NK-92 (cell line): Measurements from ENCODE around the gene FARS2.

Experiments used
- DNase-seq: peaks from one replicate; lab custom pipeline; 2025; ENCODE audit not compliant: unreplicated experiment; lab: John Stamatoyannopoulos, UW

The FARS2 gene

GRCh38 chr6:5459346-5459745 lies 198.0 kb downstream of the FARS2 start:
- no peak for DNase-seq

GRCh38 chr6:5461365-5461764 lies 200.1 kb downstream of the FARS2 start:
- DNase-seq = no peak

- DNase-seq = no peak
Observed at GRCh38 chr6:5462856-5463255, 201.5 kb downstream of the FARS2 start.

- DNase-seq = no peak
Observed at GRCh38 chr6:5463690-5464089, 202.4 kb downstream of the FARS2 start.

- no peak for DNase-seq
Observed at GRCh38 chr6:5464099-5464885, 203.0 kb downstream of the FARS2 start.

GRCh38 chr6:5466281-5467136 lies 205.2 kb downstream of the FARS2 start:
- DNase-seq = no peak

GRCh38 chr6:5468586-5468985 lies 207.3 kb downstream of the FARS2 start:
- no peak for DNase-seq

- DNase-seq = no peak
Observed at GRCh38 chr6:5469101-5469846, 208.0 kb downstream of the FARS2 start.

- DNase-seq = no peak
Observed at GRCh38 chr6:5471044-5471443, 209.7 kb downstream of the FARS2 start.

GRCh38 chr6:5471637-5472398 lies 210.5 kb downstream of the FARS2 start:
- DNase-seq = no peak

- no peak for DNase-seq
Observed at GRCh38 chr6:5472571-5472970, 211.3 kb downstream of the FARS2 start.

GRCh38 chr6:5475779-5476178 lies 214.5 kb downstream of the FARS2 start:
- DNase-seq = no peak

- no peak for DNase-seq
Observed at GRCh38 chr6:5478380-5478779, 217.1 kb downstream of the FARS2 start.

GRCh38 chr6:5481033-5481432 lies 219.7 kb downstream of the FARS2 start:
- no peak for DNase-seq

- DNase-seq = no peak
Observed at GRCh38 chr6:5481750-5482149, 220.4 kb downstream of the FARS2 start.

GRCh38 chr6:5482619-5483018 lies 221.3 kb downstream of the FARS2 start:
- DNase-seq = no peak

- no peak for DNase-seq
Observed at GRCh38 chr6:5484692-5485091, 223.4 kb downstream of the FARS2 start.

- no peak for DNase-seq
Observed at GRCh38 chr6:5486214-5486613, 224.9 kb downstream of the FARS2 start.

GRCh38 chr6:5490501-5491069 lies 229.3 kb downstream of the FARS2 start:
- DNase-seq = no peak

- DNase-seq = no peak
Observed at GRCh38 chr6:5492356-5492755, 231.0 kb downstream of the FARS2 start.
